WTC11 (cell line): ENCODE data around the gene ERF.

Source experiments
- CTCF ChIP-seq: fragments of 200-600 bp; IDR thresholded peaks from 2 replicates; pipeline ENCODE4 v1.8.0; 2022; ENCODE audit warnings: antibody characterized with exemption
- ERG ChIP-seq: fragments of 250-450 bp; sonication (Bioruptor Pico); IDR thresholded peaks from 2 replicates; pipeline ENCODE4 v1.8.0; 2021; ENCODE audit warnings: mild to moderate bottlenecking
- ZNF232 ChIP-seq: sonication (generic); formaldehyde crosslinking; IDR thresholded peaks from 2 replicates; pipeline ENCODE4 v1.8.0; 2022; ENCODE audit warnings: mild to moderate bottlenecking, missing genetic modification reagents

GRCh38 chr19:42281146-42281826 is 26.4 kb upstream of the ERF start:
- TF ChIP-seq CTCF = no peak
- TF ChIP-seq ZNF232 (CRISPR knock-in tag) = no peak
- no peak for TF ChIP-seq ERG (CRISPR knock-in tag)
